SJCRH30 (cell line): ENCODE measurements around the gene AP3B1. TPM values are rescaled to one million over a fixed set of nuclear protein-coding genes. Genes with fewer than 3 reads are reported as not detected.

Experiments
- DNase-seq, 2 experiments: peaks; one replicate each; pipeline ENCODE4 v3.0.0-alpha.2; 2015 to 2020
- H3K27ac ChIP-seq: fragments of 250-450 bp; sonication (Bioruptor Pico); 2 replicates; pipeline ENCODE4 v1.5.1; 2020; ENCODE audit warnings: mild to moderate bottlenecking, moderate library complexity
- H3K27me3 ChIP-seq: fragments of 250-450 bp; sonication (Bioruptor Pico); 2 replicates; pipeline ENCODE4 v1.5.1; 2020; ENCODE audit warnings: mild to moderate bottlenecking, moderate library complexity
- H3K36me3 ChIP-seq: fragments of 250-450 bp; sonication (Bioruptor Pico); 2 replicates; pipeline ENCODE4 v1.5.1; 2020; ENCODE audit warnings: mild to moderate bottlenecking, moderate library complexity
- H3K4me1 ChIP-seq: fragments of 250-450 bp; sonication (Bioruptor Pico); 2 replicates; pipeline ENCODE4 v1.5.1; 2020; ENCODE audit warnings: mild to moderate bottlenecking, moderate library complexity
- H3K4me3 ChIP-seq: fragments of 250-450 bp; sonication (Bioruptor Pico); 2 replicates; pipeline ENCODE4 v1.5.1; 2020; ENCODE audit warnings: mild to moderate bottlenecking, moderate library complexity
- H3K9me3 ChIP-seq: fragments of 250-450 bp; sonication (Bioruptor Pico); replicated peaks from 2 replicates; pipeline ENCODE4 v1.5.1; 2020; ENCODE audit warnings: mild to moderate bottlenecking, moderate library complexity
- total RNA-seq: library from RNA; depleted of rRNA; stranded (reverse); fragments of >200 nt; shearing (Covaris generic); gene quantifications from 2 replicates; pipeline ENCODE4 v1.2.3, GENCODE V29; 2014

AP3B1 gene
- total RNA-seq, 1 experiment from 2014 or later, result 93.0 TPM

- Histone ChIP-seq H3K9me3 (no peaks in the 10 kb centered on the region), H3K27ac (no peak overlapping the region), H3K27me3 (no peaks in the 10 kb centered on the region), H3K4me3 (no peak overlapping the region), H3K4me1 (peaks cover 4% of the 10 kb centered on the region), H3K36me3 (no peaks in the 10 kb centered on the region)
- no peak for DNase-seq
These were observed 14.2 kb upstream of the AP3B1 start for GRCh38 chr5:78308703-78309102.

DNA sequence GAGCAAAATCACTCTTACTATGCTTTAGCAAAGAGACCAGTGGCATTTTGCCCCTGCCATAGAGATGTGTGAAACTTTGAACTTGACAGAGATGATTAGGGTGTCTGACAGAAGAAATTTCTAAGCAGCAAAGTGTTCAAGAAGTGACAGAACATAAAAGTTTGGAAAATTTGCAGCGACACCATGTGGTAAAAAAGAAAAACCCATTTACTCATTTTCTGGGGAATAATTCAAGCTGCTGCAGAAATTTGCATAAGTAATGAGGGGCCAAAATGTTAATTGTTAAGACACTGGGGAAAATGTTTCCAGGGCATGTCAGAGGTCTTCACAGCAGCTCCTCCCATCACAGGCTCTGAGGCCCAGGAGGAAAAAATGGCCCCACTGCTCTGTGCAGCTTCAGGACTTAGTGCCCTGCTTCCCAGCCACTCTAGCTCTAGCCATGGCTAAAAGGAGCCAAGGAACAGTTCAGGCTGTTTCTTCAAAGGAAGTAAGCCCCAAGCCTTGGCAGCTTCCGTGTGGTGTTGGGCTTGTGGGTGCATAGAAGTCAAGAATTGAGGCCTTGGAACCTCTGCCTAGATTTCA is 6.1 kb upstream of the AP3B1 start:
- Histone ChIP-seq H3K27ac (no peak overlapping the region), H3K4me1 (peaks cover 4% of the 10 kb centered on the region), H3K9me3 (no peaks in the 10 kb centered on the region), H3K4me3 (no peak overlapping the region), H3K36me3 (no peaks in the 10 kb centered on the region), H3K27me3 (no peaks in the 10 kb centered on the region)
- peak in 1 of 2 experiments; percentile 16 for DNase-seq

GRCh38 chr5:78295035-78295961 is 800 bp upstream of the AP3B1 start:
- Histone ChIP-seq H3K9me3 (no peaks in the 10 kb centered on the region), H3K27me3 (no peaks in the 10 kb centered on the region), H3K4me1 (no peaks in the 10 kb centered on the region), H3K27ac (peak overlapping the region; percentile 83), H3K36me3 (no peaks in the 10 kb centered on the region; the same call in 1 of the 2 replicates), H3K4me3 (peak overlapping the region; percentile 85)
- DNase-seq, result no peak

- H3K4me3 ChIP-seq, result peak overlapping the region; percentile 85
- H3K27ac ChIP-seq, result peak overlapping the region; percentile 83
- H3K9me3 ChIP-seq, result no peaks in the 10 kb centered on the region
- H3K27me3 ChIP-seq, result no peaks in the 10 kb centered on the region
- H3K4me1 ChIP-seq, result no peaks in the 10 kb centered on the region
- no peaks in the 10 kb centered on the region; the same call in 1 of the 2 replicates for H3K36me3 ChIP-seq
- no peak for DNase-seq
These were observed 649 bp downstream of the AP3B1 start for GRCh38 chr5:78293851-78294247.

DNA sequence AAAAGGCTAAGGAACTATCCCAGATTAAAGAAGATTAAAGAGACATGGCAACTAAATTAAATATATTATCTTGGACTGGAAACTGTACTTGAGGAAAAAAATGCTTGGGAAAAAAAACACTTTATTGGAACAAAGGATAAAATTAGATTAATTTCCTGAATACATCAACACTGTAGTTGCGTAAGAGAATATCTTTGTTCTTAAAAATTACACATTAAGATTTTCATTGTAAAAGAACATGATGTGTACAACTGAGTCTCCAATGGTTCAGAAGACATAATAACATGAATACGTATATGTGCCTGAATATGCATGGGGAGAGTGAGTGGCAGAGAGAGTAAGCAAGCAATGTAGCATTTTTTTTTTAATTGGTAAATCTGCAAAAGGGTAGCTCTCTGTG is 2.8 kb downstream of the AP3B1 start:
- no peak for DNase-seq
- peaks cover 4% of the 10 kb centered on the region; the same call in 1 of the 2 replicates for H3K36me3 ChIP-seq
- H3K4me3 ChIP-seq, result no peak overlapping the region
- peaks cover 8% of the 10 kb centered on the region for H3K4me1 ChIP-seq
- no peaks in the 10 kb centered on the region for H3K9me3 ChIP-seq
- H3K27me3 ChIP-seq, result no peaks in the 10 kb centered on the region
- no peak overlapping the region for H3K27ac ChIP-seq

- H3K4me3 ChIP-seq, result no peak overlapping the region
- H3K9me3 ChIP-seq, result no peaks in the 10 kb centered on the region
- no peak overlapping the region for H3K27ac ChIP-seq
- H3K36me3 ChIP-seq, result peaks cover 4% of the 10 kb centered on the region; the same call in 1 of the 2 replicates
- peaks cover 8% of the 10 kb centered on the region for H3K4me1 ChIP-seq
- H3K27me3 ChIP-seq, result no peaks in the 10 kb centered on the region
- no peak for DNase-seq
These were observed 4.6 kb downstream of the AP3B1 start for GRCh38 chr5:78289911-78290310.

DNA sequence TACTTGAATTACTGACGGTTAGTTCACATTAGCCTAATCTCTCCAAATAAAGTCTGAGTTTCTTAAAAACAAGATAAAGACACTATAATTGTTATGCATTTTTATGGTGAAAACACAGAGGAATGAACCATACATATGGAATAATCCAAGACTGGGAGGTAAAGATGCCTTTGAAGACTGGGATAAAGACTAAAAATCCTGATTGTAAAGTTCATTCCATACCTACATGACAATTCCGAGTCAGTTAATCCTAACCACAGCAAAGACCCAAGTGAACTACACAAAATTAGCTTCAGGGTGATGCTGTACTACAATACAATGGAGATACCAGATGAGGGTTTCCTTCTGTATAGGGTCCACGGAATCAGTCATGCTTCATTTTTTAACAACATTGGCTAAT is 6.3 kb downstream of the AP3B1 start:
- DNase-seq, result no peak
- no peak overlapping the region; the same call in 1 of the 2 replicates for H3K27ac ChIP-seq
- no peaks in the 10 kb centered on the region for H3K9me3 ChIP-seq
- H3K36me3 ChIP-seq, result peaks cover 4% of the 10 kb centered on the region; the same call in 1 of the 2 replicates
- H3K4me1 ChIP-seq, result peaks cover 8% of the 10 kb centered on the region
- H3K4me3 ChIP-seq, result no peak overlapping the region
- no peaks in the 10 kb centered on the region for H3K27me3 ChIP-seq

- Histone ChIP-seq H3K4me1 (peaks cover 8% of the 10 kb centered on the region), H3K4me3 (no peak overlapping the region), H3K27me3 (no peaks in the 10 kb centered on the region), H3K27ac (no peak overlapping the region; the same call in 1 of the 2 replicates), H3K36me3 (peaks cover 4% of the 10 kb centered on the region; the same call in 1 of the 2 replicates), H3K9me3 (no peaks in the 10 kb centered on the region)
- peak in 1 of 2 experiments; percentile 35 for DNase-seq
These were observed 6.7 kb downstream of the AP3B1 start for GRCh38 chr5:78287833-78288232.

- Histone ChIP-seq H3K27ac (no peak overlapping the region), H3K4me3 (no peak overlapping the region), H3K27me3 (no peaks in the 10 kb centered on the region), H3K9me3 (no peaks in the 10 kb centered on the region), H3K36me3 (peaks cover 4% of the 10 kb centered on the region; the same call in 1 of the 2 replicates), H3K4me1 (peaks cover 8% of the 10 kb centered on the region)
- no peak for DNase-seq
These were observed 7.3 kb downstream of the AP3B1 start for GRCh38 chr5:78287169-78287568.

- DNase-seq, result no peak
These were observed 8.2 kb downstream of the AP3B1 start for GRCh38 chr5:78286290-78286689.

DNA sequence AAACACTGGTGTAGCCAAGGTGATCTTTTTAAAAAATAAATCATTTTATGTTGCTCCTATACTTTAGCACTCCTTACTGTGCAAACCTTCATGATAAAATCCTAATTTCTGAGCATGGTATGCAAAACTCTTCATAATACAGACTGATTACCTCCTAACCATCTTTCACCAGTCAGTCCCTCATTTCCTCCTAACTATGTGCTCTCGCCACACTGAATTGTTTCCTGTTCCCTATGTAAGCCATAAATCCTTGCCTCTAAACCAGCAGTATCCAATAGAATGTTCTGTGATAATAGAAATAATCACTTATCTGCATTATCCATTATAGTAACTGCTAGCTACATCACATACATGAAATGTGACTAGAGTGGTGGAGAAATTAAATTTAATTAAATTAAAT is 10.7 kb downstream of the AP3B1 start:
- peaks cover 4% of the 10 kb centered on the region; the same call in 1 of the 2 replicates for H3K36me3 ChIP-seq
- no peak for DNase-seq
- no peak overlapping the region for H3K4me3 ChIP-seq
- H3K27me3 ChIP-seq, result no peaks in the 10 kb centered on the region
- no peaks in the 10 kb centered on the region for H3K9me3 ChIP-seq
- no peak overlapping the region for H3K27ac ChIP-seq
- H3K4me1 ChIP-seq, result peaks cover 8% of the 10 kb centered on the region

More at GRCh38 chr5:78286290-78286689, 8.2 kb downstream of the AP3B1 start:
- Histone ChIP-seq H3K27me3 (no peaks in the 10 kb centered on the region), H3K9me3 (no peaks in the 10 kb centered on the region), H3K4me1 (peaks cover 8% of the 10 kb centered on the region), H3K27ac (no peak overlapping the region), H3K36me3 (peaks cover 4% of the 10 kb centered on the region; the same call in 1 of the 2 replicates), H3K4me3 (no peak overlapping the region)

GRCh38 chr5:78283105-78283504 is 11.4 kb downstream of the AP3B1 start:
- DNase-seq, result no peak

GRCh38 chr5:78280261-78280660 is 14.2 kb downstream of the AP3B1 start:
- Histone ChIP-seq H3K4me3 (no peak overlapping the region), H3K9me3 (no peaks in the 10 kb centered on the region), H3K27me3 (no peaks in the 10 kb centered on the region), H3K36me3 (no peaks in the 10 kb centered on the region), H3K27ac (no peak overlapping the region), H3K4me1 (no peaks in the 10 kb centered on the region)
- DNase-seq, result no peak

More at GRCh38 chr5:78283105-78283504, 11.4 kb downstream of the AP3B1 start:
- H3K36me3 ChIP-seq, result peaks cover under 1% of the 10 kb centered on the region; the same call in 1 of the 2 replicates
- no peak overlapping the region for H3K27ac ChIP-seq
- no peaks in the 10 kb centered on the region for H3K9me3 ChIP-seq
- no peaks in the 10 kb centered on the region for H3K27me3 ChIP-seq
- no peak overlapping the region for H3K4me3 ChIP-seq
- peaks cover 5% of the 10 kb centered on the region for H3K4me1 ChIP-seq

DNA sequence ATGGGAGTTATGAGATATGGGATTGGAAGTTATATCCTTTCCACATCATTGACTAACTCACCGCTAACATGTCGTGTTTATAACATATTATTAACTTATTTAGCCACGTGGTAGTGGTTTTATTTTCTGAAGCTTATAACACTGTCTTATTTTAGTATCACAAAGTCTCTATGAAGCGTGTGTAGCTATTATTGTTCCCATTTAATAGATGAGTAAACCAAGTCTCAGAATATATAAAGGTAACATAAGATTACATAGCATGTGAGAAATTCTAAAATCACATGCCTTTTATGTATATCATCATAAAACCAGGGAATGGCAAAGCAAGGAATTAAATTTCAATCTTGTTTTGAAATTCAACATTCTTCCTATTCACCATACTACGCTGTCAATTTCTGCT is 15.3 kb downstream of the AP3B1 start:
- Histone ChIP-seq H3K9me3 (no peaks in the 10 kb centered on the region), H3K4me3 (no peak overlapping the region), H3K27ac (no peak overlapping the region), H3K27me3 (no peaks in the 10 kb centered on the region), H3K36me3 (no peaks in the 10 kb centered on the region), H3K4me1 (no peaks in the 10 kb centered on the region)
- no peak for DNase-seq

GRCh38 chr5:78277715-78278114 is 16.8 kb downstream of the AP3B1 start:
- no peak for DNase-seq
- Histone ChIP-seq H3K4me1 (0 out of 2 replicates have a peak, but pooled peaks cover 3% of the 10 kb centered on the region), H3K4me3 (no peak overlapping the region), H3K36me3 (no peaks in the 10 kb centered on the region), H3K27me3 (no peaks in the 10 kb centered on the region), H3K27ac (no peak overlapping the region), H3K9me3 (no peaks in the 10 kb centered on the region)
